Non-pigmented ciliary epithelial cell (primary cell): ENCODE measurements around the gene U2AF2.

ENCODE experiments used
- DNase-seq: peaks from one replicate; pipeline ENCODE4 v3.0.0-alpha.2; 2010; ENCODE audit warnings: low read depth

U2AF2 gene

GRCh38 chr19:55654868-55655647 lies at the start of gene U2AF2:
Gene U2AF2, plus strand, starts transcription at chr19:55655035. Its CDS starts 70 bp downstream, at chr19:55655105.
- no peak for DNase-seq

DNA sequence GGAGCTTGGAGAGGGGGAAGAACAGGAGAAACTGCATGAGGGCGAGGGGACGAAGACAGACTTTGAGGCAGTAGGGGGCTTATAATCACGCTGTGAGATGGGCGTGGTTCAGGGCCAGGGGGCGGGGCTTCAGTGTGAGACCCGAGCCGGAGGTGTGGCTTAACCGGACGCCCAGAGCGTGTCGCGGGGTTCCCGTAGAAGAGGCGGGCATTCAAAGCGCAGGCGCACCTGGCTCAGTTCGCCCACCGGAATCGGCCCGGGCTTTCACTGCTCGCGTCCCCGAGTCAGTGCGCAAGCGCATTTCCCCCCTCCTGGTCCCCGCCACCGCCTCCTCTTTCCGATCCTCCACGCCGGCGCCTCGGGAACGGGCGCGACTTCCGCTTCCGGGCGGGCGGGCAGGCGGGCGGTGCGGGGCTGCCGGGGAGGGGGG lies 49.6 kb upstream of the U2AF2 start:
- DNase-seq, result peak; percentile 87

- DNase-seq, result peak; percentile 70
These were observed 49.0 kb upstream of the U2AF2 start, which contains the start of gene ZNF865 for GRCh38 chr19:55605637-55606470. Gene ZNF865, plus strand, starts transcription at chr19:55605647. Its CDS starts 7,972 bp downstream, at chr19:55613619.

GRCh38 chr19:55606471-55606787 lies 48.4 kb upstream of the U2AF2 start:
- DNase-seq, result no peak

DNA sequence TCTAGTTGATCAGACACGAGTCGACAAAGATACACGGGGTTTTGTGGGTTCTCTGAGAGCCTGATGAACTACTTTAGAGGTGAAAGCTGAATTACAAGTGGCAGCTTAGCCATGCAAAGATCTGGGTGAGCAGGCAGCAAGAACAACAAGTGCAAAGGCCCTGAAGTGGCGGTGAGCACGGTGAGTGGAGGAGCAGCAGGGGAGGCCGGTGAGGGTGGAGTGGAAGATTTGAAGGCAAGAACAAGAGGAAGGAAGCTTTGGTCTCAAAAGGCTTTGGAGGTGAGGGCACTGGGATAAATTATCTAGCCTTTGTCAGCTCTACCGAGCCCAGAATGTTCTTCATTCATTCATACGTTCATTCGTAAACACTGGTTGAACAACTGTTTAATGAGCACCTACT lies 48.0 kb upstream of the U2AF2 start:
- no peak for DNase-seq

DNA sequence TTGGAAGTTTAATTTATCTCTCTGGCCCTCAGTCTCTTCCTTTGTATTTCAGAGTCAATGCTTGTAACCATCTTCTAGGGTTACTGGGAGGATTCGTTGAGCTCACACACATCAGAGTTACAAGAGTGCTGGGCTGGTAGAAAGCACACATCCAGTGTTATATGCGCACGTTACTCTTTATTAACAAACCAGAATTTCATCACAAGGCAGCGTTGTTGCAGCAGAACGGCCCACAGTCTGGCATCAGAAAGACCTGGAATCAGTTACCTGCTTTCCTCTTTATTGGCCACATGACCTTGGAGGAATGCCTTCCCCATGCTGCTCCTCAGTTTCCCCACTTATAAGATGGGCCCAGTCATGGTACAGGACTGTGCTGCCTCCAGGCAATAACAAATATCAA lies 45.5 kb upstream of the U2AF2 start:
- no peak for DNase-seq

- DNase-seq, result no peak
These were observed 43.4 kb upstream of the U2AF2 start for GRCh38 chr19:55611300-55611982.

- DNase-seq, result no peak
These were observed 42.7 kb upstream of the U2AF2 start for GRCh38 chr19:55611983-55612645.

GRCh38 chr19:55613396-55613795 lies 41.4 kb upstream of the U2AF2 start:
- DNase-seq, result no peak

- no peak for DNase-seq
These were observed 40.7 kb upstream of the U2AF2 start for GRCh38 chr19:55613930-55614710.

DNA sequence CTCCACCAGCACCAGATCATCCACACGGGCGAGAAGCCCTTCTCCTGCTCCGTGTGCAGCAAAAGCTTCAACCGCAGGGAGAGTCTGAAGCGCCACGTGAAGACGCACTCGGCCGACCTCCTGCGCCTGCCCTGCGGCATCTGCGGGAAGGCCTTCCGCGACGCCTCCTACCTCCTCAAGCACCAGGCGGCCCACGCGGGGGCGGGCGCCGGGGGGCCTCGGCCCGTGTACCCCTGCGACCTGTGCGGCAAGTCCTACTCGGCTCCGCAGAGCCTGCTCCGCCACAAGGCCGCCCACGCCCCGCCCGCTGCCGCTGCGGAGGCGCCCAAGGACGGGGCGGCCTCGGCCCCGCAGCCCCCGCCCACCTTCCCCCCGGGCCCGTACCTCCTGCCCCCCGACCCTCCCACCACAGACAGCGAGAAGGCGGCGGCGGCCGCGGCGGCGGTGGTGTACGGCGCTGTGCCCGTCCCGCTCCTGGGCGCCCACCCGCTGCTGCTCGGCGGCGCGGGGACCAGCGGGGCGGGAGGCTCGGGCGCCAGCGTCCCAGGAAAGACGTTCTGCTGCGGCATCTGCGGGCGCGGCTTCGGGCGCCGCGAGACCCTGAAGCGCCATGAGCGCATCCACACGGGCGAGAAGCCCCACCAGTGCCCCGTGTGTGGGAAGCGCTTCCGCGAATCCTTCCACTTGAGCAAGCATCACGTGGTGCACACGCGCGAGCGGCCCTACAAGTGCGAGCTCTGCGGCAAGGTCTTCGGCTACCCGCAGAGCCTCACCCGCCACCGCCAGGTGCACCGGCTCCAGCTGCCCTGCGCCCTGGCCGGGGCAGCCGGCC lies 39.9 kb upstream of the U2AF2 start:
- DNase-seq, result no peak

- DNase-seq, result no peak
These were observed 39.1 kb upstream of the U2AF2 start for GRCh38 chr19:55615543-55616394.

GRCh38 chr19:55616395-55616875 lies 38.4 kb upstream of the U2AF2 start:
- DNase-seq, result no peak

GRCh38 chr19:55617426-55617825 lies 37.4 kb upstream of the U2AF2 start:
- no peak for DNase-seq

DNA sequence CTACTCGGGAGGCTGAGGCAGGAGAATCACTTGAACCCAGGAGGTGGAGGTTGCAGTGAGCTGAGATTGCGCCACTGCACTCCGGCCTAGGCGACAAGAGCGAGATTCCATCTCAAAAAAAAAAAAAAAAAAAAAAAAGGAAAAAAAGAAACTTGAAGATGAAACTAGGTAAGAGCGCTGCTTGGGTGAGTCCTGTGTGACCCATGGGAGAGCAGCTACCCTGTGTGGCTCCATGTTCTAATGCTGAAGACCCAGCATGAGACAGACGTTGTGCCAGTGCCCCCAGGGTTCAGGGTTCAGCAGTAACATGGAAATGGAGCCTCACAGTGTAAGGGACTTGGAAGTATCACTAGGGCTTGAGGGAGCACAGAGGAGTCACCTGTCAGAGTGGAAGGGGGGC lies 36.4 kb upstream of the U2AF2 start:
- no peak for DNase-seq

GRCh38 chr19:55619286-55619685 lies 35.5 kb upstream of the U2AF2 start:
- no peak for DNase-seq

- no peak for DNase-seq
These were observed 34.2 kb upstream of the U2AF2 start for GRCh38 chr19:55620410-55621204.

DNA sequence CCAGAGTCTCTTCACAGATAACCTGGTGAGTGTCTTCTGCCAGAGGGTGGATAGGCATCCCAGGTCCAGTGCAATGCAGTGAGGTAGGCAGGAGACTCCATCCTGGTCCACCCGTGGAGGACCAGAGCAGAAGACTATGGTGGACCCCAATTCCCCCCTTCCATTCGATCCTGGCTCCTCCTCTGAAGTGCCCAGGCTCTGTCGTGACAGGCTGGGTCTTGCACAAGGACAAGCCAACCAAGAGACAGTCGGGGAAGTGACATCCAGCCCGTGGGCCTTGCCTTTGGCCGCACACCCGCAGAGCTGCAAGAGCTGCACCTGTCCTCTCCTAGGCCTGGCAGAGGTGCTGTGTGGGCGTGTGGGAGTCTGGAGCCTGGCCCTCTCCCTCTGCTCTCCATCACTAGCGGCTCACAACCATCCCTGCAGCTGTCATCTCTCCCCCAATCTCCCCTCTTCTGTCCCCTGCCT lies 33.6 kb upstream of the U2AF2 start:
- no peak for DNase-seq
